Suprapubic skin (tissue), 4 donors: ENCODE data around the gene CDK11B.
"Not testable (repeated sequence)": the region's sequence is repeated elsewhere in the genome, so short reads cannot be mapped to it uniquely, and the experiment has no call there.

ENCODE experiments used
- POLR2A ChIP-seq, 2 donors: fragments of 450-650 bp; IDR thresholded peaks; one replicate each; pipeline ENCODE4 v1.6.1; 2017; ENCODE audit warnings: antibody characterized with exemption in 2 of 2, mild to moderate bottlenecking in 2 of 2, moderate library complexity in 2 of 2
- POLR2AphosphoS5 ChIP-seq, 3 donors: sonication (generic); formaldehyde crosslinking; IDR thresholded peaks; one replicate each; pipeline ENCODE4 v1.6.1; 2017; ENCODE audit warnings: antibody characterized with exemption in 3 of 3
- TF ChIP-seq, protein P1 (sequence below), 2 donors: fragments of 200-600 bp in 1 of 2; fragments of 450-650 bp in 1 of 2; sonication (generic) in 1 of 2; IDR thresholded peaks; one replicate each; pipeline ENCODE4 v1.5.1; 2016 to 2019; ENCODE audit warnings: antibody characterized with exemption in 2 of 2, mild to moderate bottlenecking in 1 of 2, moderate library complexity in 1 of 2

DNA sequence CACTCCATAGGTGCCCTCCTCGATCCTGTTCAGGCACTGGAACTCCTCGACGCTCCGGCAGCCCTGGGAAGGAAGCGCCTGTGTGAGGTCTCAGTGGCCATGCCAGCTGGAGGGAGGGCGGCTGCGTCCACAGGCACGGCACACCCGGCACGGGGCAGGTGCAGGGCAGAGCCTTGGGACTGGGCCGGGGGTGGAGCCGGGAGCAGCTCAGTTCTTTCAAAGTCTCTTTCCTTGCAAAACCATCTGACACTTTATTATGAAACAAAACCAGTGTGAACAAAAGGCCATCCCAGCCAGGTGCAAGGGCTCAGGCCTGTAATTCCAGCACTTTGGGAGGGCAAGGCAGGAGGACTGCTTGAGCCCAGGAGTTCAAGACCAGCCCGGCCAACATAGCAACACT is 20.3 kb downstream of the CDK11B start:
- TF ChIP-seq POLR2A, POLR2AphosphoS5 (IDR thresholded peaks at IDR 0.05): not testable (repeated sequence)
- TF ChIP-seq, protein P1, sequence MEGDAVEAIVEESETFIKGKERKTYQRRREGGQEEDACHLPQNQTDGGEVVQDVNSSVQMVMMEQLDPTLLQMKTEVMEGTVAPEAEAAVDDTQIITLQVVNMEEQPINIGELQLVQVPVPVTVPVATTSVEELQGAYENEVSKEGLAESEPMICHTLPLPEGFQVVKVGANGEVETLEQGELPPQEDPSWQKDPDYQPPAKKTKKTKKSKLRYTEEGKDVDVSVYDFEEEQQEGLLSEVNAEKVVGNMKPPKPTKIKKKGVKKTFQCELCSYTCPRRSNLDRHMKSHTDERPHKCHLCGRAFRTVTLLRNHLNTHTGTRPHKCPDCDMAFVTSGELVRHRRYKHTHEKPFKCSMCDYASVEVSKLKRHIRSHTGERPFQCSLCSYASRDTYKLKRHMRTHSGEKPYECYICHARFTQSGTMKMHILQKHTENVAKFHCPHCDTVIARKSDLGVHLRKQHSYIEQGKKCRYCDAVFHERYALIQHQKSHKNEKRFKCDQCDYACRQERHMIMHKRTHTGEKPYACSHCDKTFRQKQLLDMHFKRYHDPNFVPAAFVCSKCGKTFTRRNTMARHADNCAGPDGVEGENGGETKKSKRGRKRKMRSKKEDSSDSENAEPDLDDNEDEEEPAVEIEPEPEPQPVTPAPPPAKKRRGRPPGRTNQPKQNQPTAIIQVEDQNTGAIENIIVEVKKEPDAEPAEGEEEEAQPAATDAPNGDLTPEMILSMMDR (IDR thresholded peaks at IDR 0.05): not testable (repeated sequence)
